IPS DF 4.7 (cell line): ENCODE measurements around the gene TAOK3.
"Not testable (repeated sequence)": the region's sequence is repeated elsewhere in the genome, so short reads cannot be mapped to it uniquely, and the experiment has no call there.

ENCODE experiments used
- DNase-seq: peaks from one replicate; pipeline ENCODE4 v3.0.0-alpha.2; 2013; ENCODE audit warnings: low spot score; ENCODE audit errors: extremely low read depth

TAOK3 gene

DNA sequence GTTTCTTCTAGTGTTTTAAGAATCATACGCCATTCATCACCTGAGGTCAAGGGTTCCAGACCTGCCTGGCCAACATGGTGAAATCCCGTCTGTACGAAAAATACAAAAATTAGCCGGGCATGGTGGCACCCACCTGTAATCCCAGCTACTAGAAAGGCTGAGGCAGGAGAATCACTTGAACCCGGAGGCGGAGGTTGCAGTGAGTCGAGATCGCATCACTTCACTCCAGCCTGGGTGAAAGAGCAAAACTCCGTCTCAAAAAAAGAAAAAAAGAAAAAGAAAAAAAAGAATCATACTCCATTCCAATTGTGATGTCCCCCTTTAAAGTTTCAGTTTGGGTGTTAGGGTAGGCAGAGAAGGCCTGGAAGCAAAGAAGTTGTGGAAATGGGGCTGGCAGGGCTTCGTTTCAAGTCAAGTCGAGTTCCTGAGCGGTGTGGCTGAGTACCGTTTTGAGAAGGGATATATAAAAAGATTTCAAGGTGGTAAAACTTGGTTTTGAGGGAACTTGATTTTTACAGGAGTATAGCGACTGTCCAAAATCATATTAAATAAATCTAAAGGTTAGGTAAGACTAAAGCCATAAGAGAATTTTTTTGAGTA is 1.5 kb upstream of the TAOK3 start:
- no peak for DNase-seq

DNA sequence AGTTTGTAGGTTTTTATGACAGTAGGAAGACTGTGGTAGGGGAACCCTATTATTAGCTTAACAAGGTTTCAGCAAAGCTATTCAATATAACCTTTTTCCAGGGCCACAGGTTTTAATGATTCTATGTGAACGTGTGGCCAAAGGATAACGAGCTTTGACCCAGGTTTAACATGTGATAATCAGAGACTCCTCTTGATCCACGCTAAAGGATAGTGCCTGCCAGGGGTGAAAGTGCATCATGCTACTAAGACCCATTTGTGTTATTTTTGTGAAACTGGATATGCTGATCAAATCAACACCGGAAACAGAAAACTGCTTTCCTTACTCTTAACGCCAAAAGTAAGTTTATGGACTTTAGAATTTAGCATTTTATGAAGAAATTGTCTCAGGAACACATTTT is 909 bp upstream of the TAOK3 start:
- no peak for DNase-seq

DNA sequence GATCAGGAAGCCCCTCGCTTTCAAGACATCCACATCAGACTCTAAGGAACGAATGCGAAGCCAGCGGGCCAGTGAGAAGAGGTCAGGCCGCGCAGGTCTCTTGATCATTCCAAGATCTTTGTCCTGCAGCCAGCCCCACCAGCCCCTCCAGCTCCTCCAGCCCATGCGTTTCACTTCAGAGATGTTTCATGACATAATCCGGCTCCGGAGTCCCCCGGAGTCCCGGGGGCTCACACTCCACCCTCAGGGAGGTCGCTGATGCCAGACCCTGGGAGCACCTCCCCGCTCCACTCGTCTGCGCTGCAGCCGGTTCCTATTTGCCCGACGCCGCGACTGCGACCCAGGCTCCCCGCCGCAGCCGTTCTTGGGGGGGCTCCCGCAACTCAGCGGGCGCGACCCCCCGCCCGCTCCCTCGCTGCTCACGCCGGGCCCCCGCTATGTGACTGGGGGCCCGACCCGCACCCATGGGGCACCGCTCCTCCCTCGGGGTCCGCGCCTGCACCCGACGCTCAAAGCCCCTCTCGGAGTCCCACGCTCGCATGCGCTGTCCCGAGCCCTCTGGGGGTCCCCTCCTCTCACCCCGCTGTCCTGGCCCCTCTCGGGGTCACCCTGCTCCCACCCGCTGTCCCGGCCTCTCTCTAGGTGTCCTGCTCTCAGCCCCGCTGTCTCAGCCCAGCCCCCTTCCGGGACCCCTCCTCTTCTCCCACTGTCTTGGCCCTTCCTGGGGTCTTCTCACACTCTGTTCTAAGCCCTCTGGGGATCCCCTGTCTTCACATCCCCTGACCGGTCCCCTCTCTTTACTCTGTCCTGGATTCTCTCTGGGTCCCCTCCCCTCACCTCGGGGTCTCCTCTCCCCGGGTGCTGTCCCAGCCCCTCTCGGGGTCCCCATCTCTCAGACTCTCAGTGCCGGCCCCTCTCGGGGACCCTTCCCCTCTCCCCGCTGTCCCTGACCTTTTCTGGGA is 1.1 kb downstream of the TAOK3 start:
- DNase-seq = no peak

DNA sequence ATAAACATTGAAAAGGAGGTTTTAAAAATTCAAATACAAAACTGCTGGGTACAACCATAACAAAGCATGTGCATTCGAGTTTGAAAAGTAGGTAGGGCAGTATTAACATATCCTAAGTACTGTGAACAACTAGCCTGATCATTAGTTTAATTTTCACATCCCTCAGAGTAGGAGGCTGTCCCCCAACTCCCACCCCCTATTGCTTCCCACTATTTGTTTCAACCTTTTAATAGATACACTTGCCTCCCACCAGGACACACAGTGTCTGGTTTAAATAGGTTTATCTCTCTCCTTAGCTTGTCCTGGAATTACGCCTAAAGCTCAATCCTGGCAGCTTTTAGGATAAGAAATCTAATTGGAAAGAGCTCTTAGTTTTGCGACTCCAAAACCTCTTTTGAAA is 2.1 kb downstream of the TAOK3 start:
- DNase-seq = no peak

DNA sequence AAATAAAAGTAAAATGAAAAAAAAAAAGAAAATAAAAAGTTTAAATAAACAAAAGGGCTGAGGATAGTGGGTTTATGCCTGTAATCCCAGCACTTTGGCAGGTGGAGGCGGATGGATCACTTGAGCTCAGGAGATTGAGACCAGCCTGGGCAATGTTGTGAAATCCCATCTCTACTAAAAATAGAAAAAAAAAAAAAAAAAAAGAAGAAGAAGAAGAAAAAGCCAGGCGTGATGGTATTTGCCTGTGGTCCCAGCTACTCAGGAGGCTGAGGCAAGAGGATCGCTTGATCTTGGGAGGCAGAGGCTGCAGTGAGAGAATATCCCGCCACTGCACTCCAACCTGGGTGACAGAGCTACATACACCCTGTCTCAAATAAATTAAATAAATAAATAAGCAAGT is 3.9 kb downstream of the TAOK3 start:
- no peak for DNase-seq

DNA sequence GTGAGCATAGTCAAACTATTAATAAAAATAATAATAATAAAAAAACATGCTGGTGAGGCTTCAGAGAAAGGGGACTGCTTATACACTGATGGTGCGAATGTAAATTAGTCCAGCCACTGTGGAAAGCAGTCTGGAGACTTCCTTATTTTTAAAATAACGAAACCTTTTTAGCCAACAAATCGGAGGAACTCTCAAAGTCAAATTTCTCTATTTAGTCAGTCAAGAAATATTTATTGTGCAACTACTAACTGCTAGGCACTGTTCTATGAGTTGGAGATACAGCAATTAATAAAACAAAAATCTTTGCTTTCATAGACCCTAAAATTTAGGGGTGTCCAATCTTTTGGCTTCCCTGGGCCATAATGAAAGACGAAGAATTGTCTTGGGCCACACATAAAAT is 10.8 kb downstream of the TAOK3 start:
- no peak for DNase-seq

DNA sequence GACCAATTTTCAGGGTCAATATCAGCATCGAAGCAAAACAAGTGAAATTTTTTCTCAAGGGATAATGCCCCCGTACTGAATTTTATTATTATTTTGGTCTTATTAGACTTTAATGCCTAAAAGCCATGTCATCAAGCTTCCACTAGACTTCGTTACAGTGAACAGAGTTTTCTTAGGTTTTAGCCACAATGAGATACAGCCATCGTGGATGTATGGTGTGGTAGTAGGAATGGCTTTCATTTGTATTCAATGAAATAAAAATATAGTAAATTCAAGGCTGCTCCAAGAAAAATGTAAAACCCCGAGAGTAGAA is 11.7 kb downstream of the TAOK3 start:
- DNase-seq = no peak

DNA sequence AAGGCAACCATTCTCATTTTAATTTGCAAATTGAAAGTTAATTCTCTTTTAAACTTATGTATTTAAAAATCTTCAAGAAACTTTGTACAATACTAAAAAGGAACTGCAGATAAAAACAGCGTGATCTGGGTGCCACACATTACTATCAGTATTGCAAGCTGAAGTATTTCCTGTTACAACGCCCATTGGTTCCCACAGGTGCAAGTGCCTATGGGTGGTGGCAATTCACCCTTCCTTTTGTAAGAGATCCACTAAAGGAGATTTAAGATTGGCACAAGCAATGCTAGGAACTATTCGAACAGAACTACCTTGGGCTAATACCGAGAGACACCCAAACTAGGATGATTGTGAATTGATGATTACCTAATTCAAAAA is 13.2 kb downstream of the TAOK3 start:
- DNase-seq = no peak

DNA sequence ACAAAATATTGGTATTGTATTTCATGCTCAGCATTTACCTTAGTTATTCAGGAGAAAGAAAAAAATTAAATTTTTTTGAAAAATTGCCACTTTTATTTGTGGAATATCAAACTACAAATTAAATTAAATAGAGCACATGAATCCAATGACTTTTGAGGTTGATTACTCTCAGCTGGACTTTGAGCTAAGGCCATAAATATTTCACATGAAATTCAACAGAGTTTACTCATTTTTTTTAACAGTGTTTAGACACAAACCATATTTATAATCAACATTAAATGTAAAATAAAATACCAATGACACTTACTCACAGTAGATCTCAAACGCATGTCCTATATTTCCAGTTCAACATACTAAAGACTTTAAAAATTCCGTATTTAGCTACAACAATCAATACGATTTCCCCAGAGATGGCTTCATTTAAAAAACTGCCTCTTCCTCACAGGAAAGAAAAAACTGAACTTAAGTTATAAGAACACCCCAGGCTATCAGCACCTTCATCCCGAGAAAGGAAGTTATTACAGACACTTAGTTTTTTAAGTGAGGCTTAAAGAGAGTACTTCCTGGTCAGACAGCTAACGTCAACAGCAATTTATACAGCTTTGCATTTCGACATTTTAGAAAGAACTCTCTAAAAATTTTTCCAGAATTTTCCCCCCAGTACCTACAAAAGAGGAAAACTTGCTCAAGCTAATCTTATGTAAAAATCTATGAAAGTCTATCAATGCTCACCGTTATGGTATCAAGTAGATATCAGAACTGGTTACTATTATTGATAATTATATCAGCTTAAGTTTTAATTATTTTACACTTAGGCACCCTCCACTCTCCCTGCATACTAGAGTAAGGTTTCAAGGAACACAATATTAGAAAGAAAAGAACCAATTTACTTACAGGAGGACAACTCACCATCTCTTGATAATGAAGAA is 13.8 kb downstream of the TAOK3 start:
- DNase-seq = no peak

DNA sequence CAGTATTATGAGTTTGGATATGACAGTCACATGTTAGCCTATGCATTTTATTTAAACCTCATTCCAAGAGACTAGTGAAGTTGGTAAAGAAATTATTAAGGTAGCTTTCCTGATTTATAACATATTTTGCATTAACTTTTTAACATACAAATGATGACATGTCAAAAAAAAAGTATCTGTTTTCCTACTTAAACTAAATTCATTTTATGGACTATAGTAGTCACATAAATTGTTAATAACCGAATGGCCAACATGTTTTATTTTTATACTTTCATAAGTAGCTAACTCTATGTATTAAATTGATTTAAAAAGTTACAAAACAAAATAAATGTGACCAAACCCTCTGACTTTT is 14.7 kb downstream of the TAOK3 start:
- no peak for DNase-seq

DNA sequence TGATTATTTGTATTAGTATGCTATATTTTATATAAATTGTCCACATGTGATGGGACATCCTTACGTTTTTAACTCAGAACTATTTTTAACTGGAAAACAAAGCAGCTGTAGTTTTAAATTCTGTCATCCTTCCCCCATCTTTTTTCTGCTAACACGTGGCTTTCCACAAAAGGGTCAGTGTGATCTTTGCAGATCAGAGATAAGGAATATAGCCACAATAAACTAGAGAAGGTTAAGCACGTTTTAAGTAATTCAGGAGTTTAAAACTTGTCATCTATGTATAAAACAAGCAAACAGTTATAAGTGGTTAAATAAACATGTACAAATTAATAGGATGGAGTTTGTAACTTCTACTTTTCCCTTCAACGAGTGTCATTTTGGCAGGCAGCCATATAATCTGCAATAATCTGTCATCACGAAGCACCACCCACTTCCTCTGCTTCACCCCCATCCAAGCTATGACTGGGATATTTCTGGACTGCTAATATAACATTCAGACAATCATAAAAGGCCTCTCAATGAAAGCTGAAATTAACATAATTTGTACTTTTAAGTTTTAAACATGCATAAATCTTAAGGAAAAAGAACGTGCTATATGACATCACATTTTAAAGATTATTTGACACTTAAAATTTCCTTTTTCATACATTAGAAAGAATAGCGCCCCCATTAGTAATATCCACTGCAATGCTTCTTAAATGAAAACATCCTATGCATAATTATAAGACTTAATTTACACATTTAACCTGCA is 15.3 kb downstream of the TAOK3 start:
- no peak for DNase-seq

DNA sequence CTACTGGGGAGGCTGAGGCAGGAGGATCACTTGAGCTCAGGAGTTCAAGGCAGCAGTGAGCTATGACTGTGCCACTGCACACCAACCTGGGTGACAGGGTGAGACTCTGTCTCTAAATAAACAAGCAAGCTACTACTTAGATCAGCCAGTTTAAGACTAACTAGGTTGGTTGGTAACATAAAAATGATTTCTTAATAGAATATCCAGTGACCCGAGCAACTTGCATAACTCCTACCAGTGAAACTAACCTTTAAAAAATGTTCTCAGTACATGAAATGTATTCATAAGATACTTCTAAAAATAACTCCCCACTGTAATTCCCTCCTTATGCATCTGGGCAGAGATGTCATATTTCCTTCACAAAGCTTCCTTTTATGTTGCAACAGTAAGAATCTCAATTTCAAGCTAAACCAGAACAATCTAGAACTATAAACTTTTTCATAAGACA is 15.9 kb downstream of the TAOK3 start:
- no peak for DNase-seq

DNA sequence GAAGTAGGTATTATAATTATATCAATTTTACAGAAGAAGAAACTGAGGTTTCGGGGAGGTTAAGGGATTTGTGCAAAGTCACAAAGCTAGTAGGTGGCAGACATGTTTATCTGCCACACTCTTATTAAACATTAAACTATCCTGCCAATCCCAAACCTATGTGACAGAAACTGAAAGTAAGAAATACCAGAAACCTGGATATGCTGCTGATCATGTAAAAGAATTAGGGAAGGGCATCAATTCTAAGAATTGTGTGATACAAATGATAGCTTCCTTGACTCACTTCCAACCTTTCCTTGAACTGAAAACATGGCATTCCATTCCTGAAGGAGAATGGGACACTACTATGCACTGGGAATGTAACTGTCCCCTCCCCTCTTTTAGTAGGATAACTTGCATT is 16.9 kb downstream of the TAOK3 start:
- DNase-seq = no peak

DNA sequence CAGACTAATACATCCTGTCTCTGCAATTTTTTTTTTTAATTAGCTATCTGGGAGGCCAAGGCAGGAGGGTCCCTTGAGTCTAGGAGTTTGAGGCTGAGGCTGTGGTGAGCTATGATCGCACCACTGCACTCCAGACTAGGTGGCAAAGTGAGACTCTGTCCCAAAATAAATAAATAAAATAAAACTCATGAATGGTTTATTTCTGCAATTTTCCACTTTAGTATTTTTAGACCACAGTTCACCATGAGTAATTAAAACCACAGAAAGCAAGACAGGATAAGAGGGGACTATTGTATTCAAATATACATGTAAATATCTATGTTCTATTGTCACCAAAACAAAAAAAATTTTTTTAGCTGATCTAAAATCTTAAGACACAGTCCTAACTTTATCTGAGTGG is 17.8 kb downstream of the TAOK3 start:
- no peak for DNase-seq

DNA sequence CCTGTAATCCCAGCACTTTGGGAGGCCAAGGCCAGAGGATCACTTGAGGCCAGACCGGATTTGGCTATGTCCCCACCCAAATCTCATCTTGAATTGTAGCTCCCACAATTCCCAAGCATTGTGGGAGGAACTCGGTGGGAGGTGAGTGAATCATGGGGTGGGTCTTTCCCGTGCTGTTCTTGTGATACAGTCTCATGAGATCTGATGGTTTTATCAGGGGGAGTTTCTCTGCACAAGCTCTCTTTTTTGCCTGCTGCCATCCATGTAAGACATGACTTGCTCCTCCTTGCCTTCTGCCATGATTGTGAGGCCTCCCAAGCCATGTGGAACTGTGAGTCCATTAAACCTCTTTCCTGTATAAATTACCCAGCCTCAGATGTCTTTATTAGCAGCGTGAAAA is 18.2 kb downstream of the TAOK3 start:
- DNase-seq = not testable (repeated sequence)

DNA sequence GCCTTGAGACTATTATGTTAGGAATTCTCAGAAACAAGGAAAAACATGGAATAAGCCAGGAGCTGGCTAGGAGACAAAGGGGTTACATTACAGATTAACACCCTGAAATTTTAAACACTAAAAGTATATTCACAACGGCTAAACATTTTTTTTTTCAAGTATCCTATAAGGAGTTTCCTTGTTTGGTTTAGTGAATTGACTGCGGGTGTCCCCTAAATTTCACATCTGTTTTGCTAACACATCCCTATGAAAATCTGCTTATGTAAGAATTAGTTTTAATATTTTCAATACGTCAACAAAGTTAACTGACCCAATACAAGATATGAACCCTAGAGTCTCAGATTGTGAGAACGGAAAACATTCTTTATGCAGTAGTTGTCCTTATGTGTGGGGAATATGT is 19.0 kb downstream of the TAOK3 start:
- no peak for DNase-seq

DNA sequence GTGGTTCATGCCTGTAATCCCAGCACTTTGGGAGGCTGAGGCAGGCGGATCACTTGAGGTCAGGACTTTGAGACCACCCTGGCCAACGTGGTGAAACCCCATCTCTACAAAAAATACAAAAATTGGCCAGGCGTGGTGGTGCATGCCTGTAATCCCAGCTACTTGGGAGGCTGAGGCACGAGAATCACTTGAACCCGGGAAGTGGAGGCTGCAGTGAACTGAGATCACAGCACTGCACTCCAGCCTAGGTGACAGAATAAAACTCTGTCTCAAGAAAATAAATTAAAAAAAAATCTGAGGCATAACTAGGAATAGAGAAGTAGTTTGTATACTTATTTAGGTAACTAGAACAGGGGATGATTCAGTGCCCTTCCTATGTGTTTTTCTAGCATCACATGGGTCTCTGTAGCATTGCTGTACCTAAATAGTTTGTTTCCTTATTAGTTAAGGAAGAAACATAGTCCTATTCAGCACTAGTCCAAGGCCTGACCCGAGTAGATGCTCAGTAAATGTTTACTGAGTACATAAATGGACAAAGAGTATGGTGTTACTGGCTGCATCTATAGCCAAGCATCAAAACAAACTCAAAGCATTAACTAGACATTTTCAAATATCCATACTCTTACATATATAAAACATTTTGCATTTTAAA is 21.7 kb downstream of the TAOK3 start:
- DNase-seq = no peak

DNA sequence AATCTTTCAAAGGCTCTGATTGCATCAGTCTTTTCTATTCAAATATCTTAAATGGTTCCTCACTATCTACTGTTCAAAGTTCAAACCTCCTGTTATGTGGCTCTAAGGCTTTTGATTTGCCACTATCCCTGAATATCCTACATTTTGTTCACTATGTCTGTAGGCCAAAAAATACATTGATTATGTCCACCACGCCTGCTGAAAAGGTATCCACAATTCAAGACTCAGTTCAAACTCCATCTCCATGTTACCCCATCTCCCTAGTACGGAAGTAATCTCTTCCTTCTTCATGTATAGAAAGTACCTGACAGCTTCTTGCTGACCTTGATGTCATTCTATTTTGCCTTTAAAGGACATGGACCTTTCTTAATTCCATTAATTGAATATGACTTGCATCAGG is 24.8 kb downstream of the TAOK3 start:
- DNase-seq = no peak

DNA sequence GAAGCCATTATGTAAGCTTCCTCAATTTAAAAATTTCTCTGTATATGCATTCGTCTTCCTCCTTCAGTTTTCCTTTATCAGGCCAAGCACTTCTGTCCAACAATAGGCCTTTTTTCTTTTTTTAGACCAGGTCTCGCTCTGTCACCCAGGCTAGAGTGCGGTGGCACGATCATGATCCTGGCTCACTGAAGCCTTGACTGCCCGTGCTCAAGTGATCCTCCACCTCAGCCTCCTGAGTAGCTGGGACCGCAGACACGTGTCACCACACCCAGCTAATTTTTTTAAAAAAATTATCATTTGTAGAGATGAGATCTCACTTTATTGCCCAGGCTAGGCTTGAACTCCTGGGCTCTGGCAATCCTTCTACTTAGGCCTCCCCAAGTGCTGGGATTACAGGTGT is 25.8 kb downstream of the TAOK3 start:
- no peak for DNase-seq

DNA sequence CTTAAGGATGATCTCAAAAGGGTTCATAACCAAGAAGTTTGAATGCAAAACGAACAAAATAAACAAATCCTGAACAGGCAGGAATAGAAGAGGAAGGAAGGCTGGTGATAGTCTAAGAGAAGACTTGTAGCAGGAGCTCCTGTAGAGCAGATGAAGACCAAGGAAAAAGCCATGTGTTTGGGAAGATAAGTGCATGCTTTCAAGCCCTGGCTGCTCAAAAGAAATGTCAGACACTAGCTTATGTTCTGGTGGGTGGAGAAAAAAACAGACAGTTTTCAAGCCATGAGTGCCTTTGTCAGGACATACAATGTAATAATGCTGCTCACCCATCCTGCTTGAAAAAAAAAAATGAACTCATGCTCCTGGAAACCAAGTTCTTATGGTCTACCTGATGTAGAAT is 27.4 kb downstream of the TAOK3 start:
- DNase-seq = no peak

DNA sequence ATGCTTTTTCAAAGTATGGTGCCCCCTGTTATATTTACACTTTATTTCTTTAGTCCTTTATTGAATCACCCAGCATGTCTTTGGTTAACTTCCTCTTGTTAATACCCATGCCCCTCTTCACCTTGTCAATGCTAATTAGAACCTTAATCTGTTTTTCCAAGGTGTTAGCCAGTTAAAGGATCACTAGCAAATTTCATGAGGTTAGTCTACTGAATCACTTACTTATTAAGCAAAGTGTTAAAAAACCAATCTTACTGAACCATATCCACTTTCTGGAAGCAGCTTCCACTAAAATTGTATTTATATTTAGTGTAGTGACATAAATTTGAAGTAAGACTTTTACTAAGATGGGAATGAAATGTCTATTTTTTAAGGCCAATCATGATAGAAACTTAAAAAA is 27.9 kb downstream of the TAOK3 start:
- DNase-seq = no peak
